HepG2 (cell line): Measurements from ENCODE around the gene CATSPERD. TPM values are rescaled to one million over a fixed set of nuclear protein-coding genes. Genes with fewer than 3 reads are reported as not detected.

Source experiments
- DNMT1 ChIP-seq: sonication (generic); formaldehyde crosslinking; IDR thresholded peaks from 2 replicates; pipeline ENCODE4 v1.5.1; 2020; ENCODE audit warnings: mild to moderate bottlenecking, missing genetic modification reagents
- HDAC1 ChIP-seq: sonication (generic); formaldehyde crosslinking; IDR thresholded peaks from 2 replicates; pipeline ENCODE4 v1.5.1; 2020; ENCODE audit warnings: mild to moderate bottlenecking, missing genetic modification reagents
- MEIS2 ChIP-seq: sonication (generic); formaldehyde crosslinking; IDR thresholded peaks from 2 replicates; pipeline ENCODE4 v1.9.0; 2021; ENCODE audit warnings: mild to moderate bottlenecking, missing genetic modification reagents
- POLR2AphosphoS2 ChIP-seq: IDR thresholded peaks from 2 replicates; pipeline ENCODE4 v1.6.1; 2011; ENCODE audit warnings: low read depth, low read length, improper control_type of control experiment
- RXRA ChIP-seq: sonication (generic); formaldehyde crosslinking; IDR thresholded peaks from 2 replicates; pipeline ENCODE4 v1.5.1; 2020; ENCODE audit warnings: missing genetic modification reagents
- ZFP41 ChIP-seq: sonication (generic); formaldehyde crosslinking; IDR thresholded peaks from 2 replicates; pipeline ENCODE4 v1.4.0; 2020; ENCODE audit warnings: mild to moderate bottlenecking, missing genetic modification reagents, borderline replicate concordance
- ZNF292 ChIP-seq: sonication (generic); formaldehyde crosslinking; IDR thresholded peaks from 2 replicates; pipeline ENCODE4 v1.8.1; 2022; ENCODE audit warnings: mild to moderate bottlenecking, low read depth, missing genetic modification reagents, borderline replicate concordance
- polyA plus RNA-seq, 8 experiments: library from polyadenylated mRNA; depleted of rRNA in 3 of 8; stranded (reverse) in 7 of 8; unstranded in 1 of 8; fragments of >200 nt; fragmentation: Illumina TruSeq in 4 of 8; extraction: Trizol in 4 of 8; gene quantifications; 2 replicates each; pipeline versions ENCODE4 v1.2.1 to v1.2.3, GENCODE V29; 2011 to 2016; ENCODE audit warnings: low read depth in 4 of 8, missing spikeins in 1 of 8, mixed read lengths in 1 of 8; ENCODE audit not compliant: insufficient read depth in 1 of 8
- total RNA-seq, 5 experiments: library from RNA; depleted of rRNA; stranded (reverse); fragments of >200 nt; fragmentation: Illumina TruSeq; extraction: Trizol; gene quantifications; 2 replicates each; pipeline ENCODE4 v1.2.3, GENCODE V29; 2016; ENCODE audit warnings: low read depth in 1 of 5
- TF ChIP-seq, protein P1 (sequence below): sonication (generic); formaldehyde crosslinking; IDR thresholded peaks from 2 replicates; pipeline ENCODE4 v1.5.1; 2020; ENCODE audit warnings: missing genetic modification reagents, mild to moderate bottlenecking, borderline replicate concordance
- TF ChIP-seq, protein P2 (sequence below): sonication (generic); formaldehyde crosslinking; IDR thresholded peaks from one replicate; pipeline ENCODE4 v1.5.1; 2020; ENCODE audit warnings: mild to moderate bottlenecking, missing genetic modification reagents; ENCODE audit errors: not compliant biosample characterization
- TF ChIP-seq, protein P3 (sequence below): sonication (generic); formaldehyde crosslinking; IDR thresholded peaks from 2 replicates; pipeline ENCODE4 v1.8.1; 2023; ENCODE audit warnings: mild to moderate bottlenecking, moderate library complexity, missing genetic modification reagents
- TF ChIP-seq, protein P4 (sequence below): sonication (generic); formaldehyde crosslinking; IDR thresholded peaks from 2 replicates; pipeline ENCODE4 v1.4.0; 2020; ENCODE audit warnings: mild to moderate bottlenecking, missing genetic modification reagents
- TF ChIP-seq, protein P5 (sequence below): sonication (generic); formaldehyde crosslinking; IDR thresholded peaks from 2 replicates; pipeline ENCODE4 v1.8.0; 2022; ENCODE audit warnings: missing genetic modification reagents, mild to moderate bottlenecking, inconsistent platforms, borderline replicate concordance

The CATSPERD gene
- total and polyA plus RNA-seq, 2 of the 13 experiments (the other 11 are each of a cell fraction or from before 2014, with no cell fraction given): 0.04 TPM; not detected in 1

DNA sequence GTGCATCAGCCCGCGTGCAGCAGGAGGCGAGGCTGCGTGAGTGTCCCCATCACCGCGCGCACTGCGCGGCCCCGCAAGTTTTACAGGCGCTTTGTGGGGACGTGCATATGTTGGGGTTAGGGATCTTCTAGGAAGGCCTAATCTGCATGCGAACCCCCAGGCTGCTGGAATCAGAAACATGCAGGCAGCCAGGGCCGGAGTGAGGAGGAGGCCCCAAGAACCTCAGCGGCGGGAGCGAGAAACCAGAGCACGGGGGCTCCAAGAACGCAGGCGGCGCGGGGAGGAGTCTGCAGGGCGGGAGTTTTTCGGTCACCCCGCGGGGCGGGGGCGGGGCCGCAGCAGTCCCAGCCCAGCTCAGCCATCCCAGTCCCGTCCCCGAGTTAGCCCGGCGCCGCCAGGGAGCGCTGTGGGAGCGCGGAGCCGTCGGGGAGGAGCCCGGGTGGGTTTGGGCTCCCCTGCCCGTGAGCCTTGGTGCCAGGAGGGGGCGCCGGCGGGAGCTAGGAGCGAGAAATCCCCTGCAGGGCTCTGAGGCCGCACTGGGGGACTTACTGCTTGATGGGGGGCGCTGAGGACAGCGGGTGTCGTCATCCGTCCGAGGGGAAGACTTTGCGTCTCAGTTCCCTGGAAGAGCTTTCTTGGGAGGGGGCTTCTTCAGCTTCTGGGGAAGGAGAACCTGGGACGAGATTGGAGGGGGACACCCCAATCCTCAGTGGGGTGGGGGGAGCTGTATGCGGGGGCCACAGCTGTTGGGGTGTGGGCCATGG is 83.5 kb downstream of the CATSPERD start (continued):
- TF ChIP-seq, protein P1, sequence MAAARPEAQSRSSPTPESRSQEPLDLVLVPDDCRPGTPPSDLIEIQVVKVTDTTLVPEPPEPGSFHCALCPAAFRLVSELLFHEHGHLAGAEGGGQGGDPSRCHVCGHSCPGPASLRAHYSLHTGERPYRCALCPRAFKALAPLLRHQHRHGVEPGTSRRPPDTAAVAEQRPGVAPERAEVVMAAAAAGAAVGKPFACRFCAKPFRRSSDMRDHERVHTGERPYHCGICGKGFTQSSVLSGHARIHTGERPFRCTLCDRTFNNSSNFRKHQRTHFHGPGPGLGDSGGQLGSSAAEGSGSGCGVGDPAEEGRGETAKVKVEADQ (CRISPR knock-in tag): no peak
- TF ChIP-seq, protein P2, sequence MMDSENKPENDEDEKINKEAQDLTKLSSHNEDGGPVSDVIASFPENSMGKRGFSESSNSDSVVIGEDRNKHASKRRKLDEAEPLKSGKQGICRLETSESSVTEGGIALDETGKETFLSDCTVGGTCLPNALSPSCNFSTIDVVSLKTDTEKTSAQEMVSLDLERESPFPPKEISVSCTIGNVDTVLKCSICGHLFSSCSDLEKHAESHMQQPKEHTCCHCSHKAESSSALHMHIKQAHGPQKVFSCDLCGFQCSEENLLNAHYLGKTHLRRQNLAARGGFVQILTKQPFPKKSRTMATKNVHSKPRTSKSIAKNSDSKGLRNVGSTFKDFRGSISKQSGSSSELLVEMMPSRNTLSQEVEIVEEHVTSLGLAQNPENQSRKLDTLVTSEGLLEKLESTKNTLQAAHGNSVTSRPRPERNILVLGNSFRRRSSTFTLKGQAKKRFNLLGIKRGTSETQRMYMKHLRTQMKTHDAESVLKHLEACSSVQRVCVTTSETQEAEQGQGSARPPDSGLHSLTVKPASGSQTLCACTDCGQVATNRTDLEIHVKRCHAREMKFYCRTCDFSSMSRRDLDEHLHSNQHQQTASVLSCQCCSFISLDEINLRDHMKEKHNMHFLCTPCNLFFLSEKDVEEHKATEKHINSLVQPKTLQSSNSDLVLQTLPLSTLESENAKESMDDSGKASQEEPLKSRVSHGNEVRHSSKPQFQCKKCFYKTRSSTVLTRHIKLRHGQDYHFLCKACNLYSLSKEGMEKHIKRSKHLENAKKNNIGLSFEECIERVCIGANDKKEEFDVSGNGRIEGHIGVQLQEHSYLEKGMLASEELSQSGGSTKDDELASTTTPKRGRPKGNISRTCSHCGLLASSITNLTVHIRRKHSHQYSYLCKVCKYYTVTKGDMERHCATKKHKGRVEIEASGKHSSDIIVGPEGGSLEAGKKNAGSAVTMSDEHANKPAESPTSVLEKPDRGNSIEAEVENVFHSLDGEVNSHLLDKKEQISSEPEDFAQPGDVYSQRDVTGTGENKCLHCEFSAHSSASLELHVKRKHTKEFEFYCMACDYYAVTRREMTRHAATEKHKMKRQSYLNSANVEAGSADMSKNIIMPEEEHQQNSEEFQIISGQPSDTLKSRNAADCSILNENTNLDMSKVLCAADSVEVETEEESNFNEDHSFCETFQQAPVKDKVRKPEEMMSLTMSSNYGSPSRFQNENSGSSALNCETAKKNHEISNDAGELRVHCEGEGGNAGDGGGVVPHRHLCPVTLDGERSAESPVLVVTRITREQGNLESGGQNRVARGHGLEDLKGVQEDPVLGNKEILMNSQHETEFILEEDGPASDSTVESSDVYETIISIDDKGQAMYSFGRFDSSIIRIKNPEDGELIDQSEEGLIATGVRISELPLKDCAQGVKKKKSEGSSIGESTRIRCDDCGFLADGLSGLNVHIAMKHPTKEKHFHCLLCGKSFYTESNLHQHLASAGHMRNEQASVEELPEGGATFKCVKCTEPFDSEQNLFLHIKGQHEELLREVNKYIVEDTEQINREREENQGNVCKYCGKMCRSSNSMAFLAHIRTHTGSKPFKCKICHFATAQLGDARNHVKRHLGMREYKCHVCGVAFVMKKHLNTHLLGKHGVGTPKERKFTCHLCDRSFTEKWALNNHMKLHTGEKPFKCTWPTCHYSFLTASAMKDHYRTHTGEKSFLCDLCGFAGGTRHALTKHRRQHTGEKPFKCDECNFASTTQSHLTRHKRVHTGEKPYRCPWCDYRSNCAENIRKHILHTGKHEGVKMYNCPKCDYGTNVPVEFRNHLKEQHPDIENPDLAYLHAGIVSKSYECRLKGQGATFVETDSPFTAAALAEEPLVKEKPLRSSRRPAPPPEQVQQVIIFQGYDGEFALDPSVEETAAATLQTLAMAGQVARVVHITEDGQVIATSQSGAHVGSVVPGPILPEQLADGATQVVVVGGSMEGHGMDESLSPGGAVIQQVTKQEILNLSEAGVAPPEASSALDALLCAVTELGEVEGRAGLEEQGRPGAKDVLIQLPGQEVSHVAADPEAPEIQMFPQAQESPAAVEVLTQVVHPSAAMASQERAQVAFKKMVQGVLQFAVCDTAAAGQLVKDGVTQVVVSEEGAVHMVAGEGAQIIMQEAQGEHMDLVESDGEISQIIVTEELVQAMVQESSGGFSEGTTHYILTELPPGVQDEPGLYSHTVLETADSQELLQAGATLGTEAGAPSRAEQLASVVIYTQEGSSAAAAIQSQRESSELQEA (CRISPR knock-in tag): no peak
- TF ChIP-seq DNMT1 (CRISPR knock-in tag) (peak; percentile 27; the same call in 1 of the 2 replicates), ZFP41 (CRISPR knock-in tag) (no peak; the same call in 1 of the 2 replicates), ZNF292 (peak; percentile 13; the same call in 1 of the 2 replicates), RXRA (peak; percentile 53), HDAC1 (CRISPR knock-in tag) (peak; percentile 86), POLR2AphosphoS2 (no peak), MEIS2 (peak; percentile 52; the same call in 1 of the 2 replicates)
- TF ChIP-seq, protein P3, sequence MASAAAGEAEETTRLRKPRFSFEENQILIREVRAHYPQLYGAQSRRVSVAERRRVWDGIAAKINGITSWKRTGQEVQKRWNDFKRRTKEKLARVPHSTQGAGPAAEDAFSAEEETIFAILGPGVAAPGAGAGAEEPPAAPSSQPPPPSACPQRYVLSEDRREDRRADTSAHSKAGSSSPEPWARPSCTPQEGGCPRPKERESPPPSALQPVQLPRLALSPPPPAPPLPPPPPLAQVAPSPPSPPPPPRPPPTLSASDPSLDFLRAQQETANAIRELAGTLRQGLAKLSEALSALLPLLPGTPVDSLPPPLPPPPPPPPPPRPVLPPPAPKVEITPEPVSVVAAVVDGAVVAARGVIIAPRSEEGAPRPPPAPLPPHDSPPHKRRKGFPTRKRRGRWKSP (CRISPR knock-in tag): peak; percentile 89; the same call in 1 of the 2 replicates
- TF ChIP-seq, protein P4, sequence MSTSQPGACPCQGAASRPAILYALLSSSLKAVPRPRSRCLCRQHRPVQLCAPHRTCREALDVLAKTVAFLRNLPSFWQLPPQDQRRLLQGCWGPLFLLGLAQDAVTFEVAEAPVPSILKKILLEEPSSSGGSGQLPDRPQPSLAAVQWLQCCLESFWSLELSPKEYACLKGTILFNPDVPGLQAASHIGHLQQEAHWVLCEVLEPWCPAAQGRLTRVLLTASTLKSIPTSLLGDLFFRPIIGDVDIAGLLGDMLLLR: peak; percentile 48; the same call in 1 of the 2 replicates
- TF ChIP-seq, protein P5, sequence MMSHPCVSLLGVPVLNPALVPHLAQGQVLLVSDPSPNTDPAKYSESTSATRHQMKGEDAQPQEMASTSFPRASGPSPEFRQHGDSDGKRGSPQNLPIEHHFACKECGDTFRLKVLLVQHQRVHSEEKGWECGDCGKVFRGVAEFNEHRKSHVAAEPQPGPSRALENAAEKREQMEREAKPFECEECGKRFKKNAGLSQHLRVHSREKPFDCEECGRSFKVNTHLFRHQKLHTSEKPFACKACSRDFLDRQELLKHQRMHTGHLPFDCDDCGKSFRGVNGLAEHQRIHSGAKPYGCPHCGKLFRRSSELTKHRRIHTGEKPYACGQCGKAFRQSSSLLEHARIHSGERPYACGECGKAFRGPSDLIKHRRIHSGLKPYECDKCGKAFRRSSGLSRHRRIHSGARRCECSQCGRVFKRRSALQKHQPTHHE: peak; percentile 71; the same call in 1 of the 2 replicates
